Ectodermal cell (in vitro differentiated cells): Measurements from ENCODE around the gene GNAI3.

Experiments used
- H3K27ac ChIP-seq: 2 replicates; pipeline ENCODE4 v1.7.0; 2013; ENCODE audit warnings: mild to moderate bottlenecking, low read depth, low read length; ENCODE audit not compliant: insufficient read depth, poor library complexity, severe bottlenecking
- H3K27me3 ChIP-seq: 2 replicates; pipeline ENCODE4 v1.7.0; 2013; ENCODE audit warnings: mild to moderate bottlenecking, low read length; ENCODE audit not compliant: insufficient read depth, control insufficient read depth, poor library complexity, severe bottlenecking
- H3K36me3 ChIP-seq: one replicate; pipeline ENCODE4 v1.7.0; 2013; ENCODE audit warnings: low read length; ENCODE audit not compliant: control insufficient read depth, insufficient read depth
- H3K4me1 ChIP-seq: one replicate; pipeline ENCODE4 v1.7.0; 2013; ENCODE audit warnings: low read length; ENCODE audit not compliant: control insufficient read depth, insufficient read depth
- H3K4me3 ChIP-seq: 2 replicates; pipeline ENCODE4 v1.7.0; 2013; ENCODE audit warnings: low read depth, low read length, control low read depth; ENCODE audit not compliant: insufficient read depth
- H3K9me3 ChIP-seq: 2 replicates; pipeline ENCODE4 v1.7.0; 2013; ENCODE audit warnings: mild to moderate bottlenecking, low read length, moderate library complexity; ENCODE audit not compliant: control insufficient read depth
- WGBS, 2 experiments: methylation state at CpG; one replicate each; pipeline ENCODE4 v1.1.7; 2013; ENCODE audit warnings: missing lambda C conversion rate in 2 of 2; 5-methylcytosine and 5-hydroxymethylcytosine counted together

GNAI3 gene

GRCh38 chr1:109569323-109569722, 20.9 kb downstream of the GNAI3 start:
- Histone ChIP-seq H3K27me3 (no peaks in the 10 kb centered on the region), H3K4me1 (peaks cover 2% of the 10 kb centered on the region), H3K36me3 (no peaks in the 10 kb centered on the region), H3K4me3 (no peak overlapping the region), H3K9me3 (no peaks in the 10 kb centered on the region), H3K27ac (no peak overlapping the region)
- WGBS, 2 experiments = 84 to 91% methylated on average over 1 of the region's 1 CpG

DNA sequence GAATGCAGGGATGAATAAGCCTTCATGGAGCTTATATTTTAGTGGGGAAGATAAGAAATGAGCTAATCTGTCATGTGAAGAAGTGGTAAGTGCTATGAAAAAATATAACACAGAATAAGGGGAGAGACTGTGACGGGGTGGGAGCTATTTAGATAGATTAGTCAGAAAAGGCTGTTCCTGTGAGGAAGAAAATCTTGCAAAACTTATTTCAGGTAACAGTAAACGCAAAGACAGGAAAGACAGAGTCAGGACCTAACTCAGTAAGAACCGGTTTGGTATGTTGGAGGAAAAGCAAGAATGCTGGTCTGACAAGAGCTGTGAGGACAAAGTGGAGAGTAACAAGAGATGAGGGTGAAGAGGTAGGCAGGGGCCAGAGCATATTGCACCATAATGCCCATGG, 22.0 kb downstream of the GNAI3 start:
- WGBS, 2 experiments = 87 to 88% methylated on average over 3 of the region's 3 CpGs
- H3K9me3 ChIP-seq = no peaks in the 10 kb centered on the region
- no peaks in the 10 kb centered on the region for H3K36me3 ChIP-seq
- H3K27ac ChIP-seq = no peak overlapping the region
- H3K27me3 ChIP-seq = no peaks in the 10 kb centered on the region
- no peak overlapping the region for H3K4me3 ChIP-seq
- no peaks in the 10 kb centered on the region for H3K4me1 ChIP-seq

- H3K4me3 ChIP-seq = no peak overlapping the region
- no peaks in the 10 kb centered on the region for H3K36me3 ChIP-seq
- no peak overlapping the region for H3K27ac ChIP-seq
- WGBS, 2 experiments = 86 to 100% methylated on average over 2 of the region's 2 CpGs
- H3K27me3 ChIP-seq = no peaks in the 10 kb centered on the region
- H3K4me1 ChIP-seq = no peaks in the 10 kb centered on the region
- H3K9me3 ChIP-seq = no peaks in the 10 kb centered on the region
These were observed 25.4 kb downstream of the GNAI3 start for GRCh38 chr1:109573785-109574184.

DNA sequence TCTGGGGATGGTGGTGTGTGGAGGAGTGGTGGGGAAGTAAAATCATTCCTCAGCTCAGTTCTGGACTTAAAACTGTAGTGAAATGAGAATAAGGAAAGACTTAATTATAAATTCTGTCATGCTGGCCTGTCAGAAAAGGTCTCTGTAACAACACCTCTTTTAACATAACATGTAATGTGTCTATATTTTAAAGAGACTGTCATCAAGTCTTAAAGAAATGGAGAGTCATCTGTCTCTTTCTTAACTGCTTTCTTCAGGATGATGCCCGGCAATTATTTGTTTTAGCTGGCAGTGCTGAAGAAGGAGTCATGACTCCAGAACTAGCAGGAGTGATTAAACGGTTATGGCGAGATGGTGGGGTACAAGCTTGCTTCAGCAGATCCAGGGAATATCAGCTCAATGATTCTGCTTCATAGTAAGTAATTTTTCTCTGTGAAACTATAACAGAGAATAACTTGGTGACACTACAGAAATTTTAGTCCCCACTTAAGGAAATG, 30.6 kb downstream of the GNAI3 start:
- H3K9me3 ChIP-seq = no peaks in the 10 kb centered on the region
- H3K4me1 ChIP-seq = no peaks in the 10 kb centered on the region
- H3K27ac ChIP-seq = no peak overlapping the region
- WGBS, 2 experiments = 96 to 100% methylated on average over 3 of the region's 3 CpGs
- no peak overlapping the region for H3K4me3 ChIP-seq
- H3K27me3 ChIP-seq = no peaks in the 10 kb centered on the region
- H3K36me3 ChIP-seq = peaks cover 20% of the 10 kb centered on the region

DNA sequence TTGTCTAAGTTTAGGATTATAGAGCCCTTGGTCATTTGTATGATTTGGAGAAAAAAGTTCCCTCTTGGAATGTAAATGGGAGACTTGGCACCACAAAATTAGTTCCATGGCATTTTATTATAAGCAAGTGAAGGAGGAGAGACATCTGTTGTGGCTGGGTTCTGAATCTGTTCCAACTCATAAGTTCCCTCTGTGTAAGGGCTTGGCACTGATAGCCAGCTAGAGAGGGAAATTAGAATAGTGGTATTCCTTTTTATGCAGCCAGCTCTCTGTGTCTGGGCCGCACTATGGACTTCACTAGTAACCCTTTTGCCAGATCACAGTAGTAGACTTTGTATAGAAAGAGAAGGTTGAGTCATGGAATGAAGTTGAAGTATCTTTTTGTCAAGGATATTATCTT, 31.1 kb downstream of the GNAI3 start:
- 95 to 100% methylated on average over 1 of the region's 1 CpG for WGBS, 2 experiments
- Histone ChIP-seq H3K36me3 (peaks cover 22% of the 10 kb centered on the region), H3K27ac (no peak overlapping the region)

DNA sequence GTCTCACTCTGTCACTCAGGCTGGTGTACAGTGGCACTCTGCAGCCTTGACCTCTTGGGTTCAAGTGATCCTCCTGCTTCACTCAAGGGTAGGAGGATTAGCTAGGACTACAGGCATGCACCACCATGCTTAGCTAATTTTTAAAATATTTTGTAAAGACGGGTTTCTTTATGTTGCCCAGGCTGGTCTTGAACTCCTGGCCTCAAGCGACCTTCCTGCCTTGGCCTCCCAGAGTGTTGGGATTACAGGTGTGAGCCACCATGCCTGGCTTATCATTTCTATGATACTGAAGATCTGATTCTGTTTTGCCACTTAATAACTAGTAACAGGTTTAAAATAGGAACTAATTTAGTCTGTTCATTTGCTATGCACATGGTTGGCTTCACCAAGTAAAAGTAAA, 33.6 kb downstream of the GNAI3 start:
- Histone ChIP-seq H3K27me3 (no peaks in the 10 kb centered on the region), H3K36me3 (peaks cover 39% of the 10 kb centered on the region), H3K4me3 (no peak overlapping the region), H3K4me1 (no peaks in the 10 kb centered on the region), H3K9me3 (no peaks in the 10 kb centered on the region), H3K27ac (no peak overlapping the region)
- 95 to 98% methylated on average over 2 of the region's 2 CpGs for WGBS, 2 experiments

More for the DNA sequence above, 31.1 kb downstream of the GNAI3 start:
- Histone ChIP-seq H3K27me3 (no peaks in the 10 kb centered on the region), H3K4me3 (no peak overlapping the region), H3K9me3 (no peaks in the 10 kb centered on the region), H3K4me1 (no peaks in the 10 kb centered on the region)

- Histone ChIP-seq H3K4me3 (no peak overlapping the region), H3K4me1 (no peaks in the 10 kb centered on the region), H3K9me3 (no peaks in the 10 kb centered on the region), H3K27ac (no peak overlapping the region), H3K27me3 (no peaks in the 10 kb centered on the region), H3K36me3 (peaks cover 43% of the 10 kb centered on the region)
- 95 to 100% methylated on average over 1 of the region's 1 CpG for WGBS, 2 experiments
These were observed 36.4 kb downstream of the GNAI3 start for GRCh38 chr1:109584766-109585165.

GRCh38 chr1:109586055-109586454, 37.6 kb downstream of the GNAI3 start:
- H3K36me3 ChIP-seq = peaks cover 38% of the 10 kb centered on the region
- no peaks in the 10 kb centered on the region for H3K4me1 ChIP-seq
- H3K27ac ChIP-seq = no peak overlapping the region
- H3K27me3 ChIP-seq = no peaks in the 10 kb centered on the region
- no peak overlapping the region for H3K4me3 ChIP-seq
- 91 to 96% methylated on average over 2 to 3 of the region's 3 CpGs for WGBS, 2 experiments
- no peaks in the 10 kb centered on the region for H3K9me3 ChIP-seq

GRCh38 chr1:109589177-109589576, 40.8 kb downstream of the GNAI3 start:
- WGBS, 2 experiments = 93 to 95% methylated on average over 3 of the region's 3 CpGs
- Histone ChIP-seq H3K36me3 (peaks cover 46% of the 10 kb centered on the region), H3K4me1 (no peaks in the 10 kb centered on the region), H3K4me3 (no peak overlapping the region), H3K9me3 (no peaks in the 10 kb centered on the region), H3K27ac (no peak overlapping the region), H3K27me3 (no peaks in the 10 kb centered on the region)

DNA sequence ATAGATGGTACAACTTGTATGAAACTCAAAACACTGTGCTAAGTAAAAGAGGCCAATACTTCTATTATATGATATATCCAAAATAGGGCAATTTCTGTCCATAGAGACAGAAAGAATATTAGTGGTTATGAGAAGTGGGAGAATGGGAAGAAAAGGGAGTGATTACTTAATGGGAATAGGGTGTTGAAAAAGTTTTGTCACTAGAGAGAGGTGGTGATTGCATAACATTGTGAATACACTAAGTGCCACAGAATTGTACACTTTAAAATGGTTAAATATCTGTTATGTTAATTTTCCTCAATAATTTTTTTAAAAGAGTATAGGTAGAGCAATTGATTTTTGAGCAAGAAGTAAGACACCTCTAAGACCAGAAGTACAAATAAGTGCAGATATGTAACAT, 41.3 kb downstream of the GNAI3 start:
- H3K4me3 ChIP-seq = no peak overlapping the region
- H3K27ac ChIP-seq = no peak overlapping the region
- no peaks in the 10 kb centered on the region for H3K27me3 ChIP-seq
- H3K4me1 ChIP-seq = no peaks in the 10 kb centered on the region
- H3K36me3 ChIP-seq = peaks cover 42% of the 10 kb centered on the region
- no peaks in the 10 kb centered on the region for H3K9me3 ChIP-seq

DNA sequence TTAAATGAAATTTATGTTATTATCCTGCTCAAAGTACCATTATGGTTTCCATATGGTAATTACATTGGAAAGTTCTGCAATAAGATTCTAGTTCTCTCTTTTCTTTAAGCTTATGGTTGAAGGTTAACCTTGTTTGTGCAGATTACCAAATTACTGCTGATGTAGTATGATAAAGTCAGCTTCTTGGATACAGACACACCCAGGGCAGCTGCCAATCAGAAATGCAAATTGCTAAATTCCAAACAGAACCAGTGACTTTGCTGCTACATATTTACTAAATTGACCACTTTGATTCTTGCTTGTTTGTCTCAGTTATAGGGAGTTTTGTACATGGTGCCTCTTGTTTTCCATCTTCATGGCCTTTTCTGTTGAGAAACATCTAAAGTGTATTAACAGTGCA, 44.5 kb downstream of the GNAI3 start:
- no peak overlapping the region for H3K27ac ChIP-seq
- peaks cover 18% of the 10 kb centered on the region for H3K36me3 ChIP-seq
- no peaks in the 10 kb centered on the region for H3K27me3 ChIP-seq
- no peaks in the 10 kb centered on the region for H3K4me1 ChIP-seq
- no peaks in the 10 kb centered on the region for H3K9me3 ChIP-seq
- no peak overlapping the region for H3K4me3 ChIP-seq
